Measurements from ENCODE around the gene ZFYVE9.
"Not testable (repeated sequence)": the region's sequence is repeated elsewhere in the genome, so short reads cannot be mapped to it uniquely, and the experiment has no call there.

The ZFYVE9 gene

GRCh38 chr1:52369851-52370250, 228.0 kb downstream of the ZFYVE9 start:
- DNase-seq (ENCODE audit: low spot score) = not testable (repeated sequence)

GRCh38 chr1:52385376-52385775, 243.5 kb downstream of the ZFYVE9 start:
- DNase-seq (ENCODE audit: low spot score) = no peak

- DNase-seq (ENCODE audit: low spot score) = no peak
These were observed 244.6 kb downstream of the ZFYVE9 start for GRCh38 chr1:52386458-52386857.

GRCh38 chr1:52393174-52393573, 251.3 kb downstream of the ZFYVE9 start:
- DNase-seq (ENCODE audit: low spot score) = no peak

All from D341Med (cell line).